ENCODE measurements around the gene NLGN3.

DNA sequence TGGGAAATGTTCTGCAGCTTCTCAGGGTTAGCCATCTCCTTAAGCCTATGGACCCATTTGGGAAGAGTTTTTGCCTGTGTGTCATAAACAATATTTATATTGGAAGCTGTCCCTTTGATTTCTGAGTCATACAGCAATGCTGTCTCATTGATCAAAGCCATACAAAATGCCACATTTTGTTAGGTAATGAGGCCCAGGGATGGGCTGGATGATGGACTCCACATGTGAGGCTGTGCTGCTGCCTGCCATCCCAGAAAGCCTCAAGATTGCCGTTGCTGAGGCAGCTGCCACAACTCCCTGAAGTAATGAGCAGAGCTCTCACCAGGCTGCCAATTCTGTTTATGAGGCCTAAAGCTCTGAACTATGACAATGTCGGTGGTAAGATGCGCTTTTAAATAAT is 66.2 kb downstream of the NLGN3 start:
- TF ChIP-seq, protein P1, sequence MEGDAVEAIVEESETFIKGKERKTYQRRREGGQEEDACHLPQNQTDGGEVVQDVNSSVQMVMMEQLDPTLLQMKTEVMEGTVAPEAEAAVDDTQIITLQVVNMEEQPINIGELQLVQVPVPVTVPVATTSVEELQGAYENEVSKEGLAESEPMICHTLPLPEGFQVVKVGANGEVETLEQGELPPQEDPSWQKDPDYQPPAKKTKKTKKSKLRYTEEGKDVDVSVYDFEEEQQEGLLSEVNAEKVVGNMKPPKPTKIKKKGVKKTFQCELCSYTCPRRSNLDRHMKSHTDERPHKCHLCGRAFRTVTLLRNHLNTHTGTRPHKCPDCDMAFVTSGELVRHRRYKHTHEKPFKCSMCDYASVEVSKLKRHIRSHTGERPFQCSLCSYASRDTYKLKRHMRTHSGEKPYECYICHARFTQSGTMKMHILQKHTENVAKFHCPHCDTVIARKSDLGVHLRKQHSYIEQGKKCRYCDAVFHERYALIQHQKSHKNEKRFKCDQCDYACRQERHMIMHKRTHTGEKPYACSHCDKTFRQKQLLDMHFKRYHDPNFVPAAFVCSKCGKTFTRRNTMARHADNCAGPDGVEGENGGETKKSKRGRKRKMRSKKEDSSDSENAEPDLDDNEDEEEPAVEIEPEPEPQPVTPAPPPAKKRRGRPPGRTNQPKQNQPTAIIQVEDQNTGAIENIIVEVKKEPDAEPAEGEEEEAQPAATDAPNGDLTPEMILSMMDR (IDR thresholded peaks at IDR 0.05; ENCODE audit: low read depth, low read length) = no peak
- no peak for TF ChIP-seq EZH2phosphoT487 (IDR thresholded peaks at IDR 0.05; ENCODE audit: low read depth)
